ENCODE measurements around the gene BLVRA.

DNA sequence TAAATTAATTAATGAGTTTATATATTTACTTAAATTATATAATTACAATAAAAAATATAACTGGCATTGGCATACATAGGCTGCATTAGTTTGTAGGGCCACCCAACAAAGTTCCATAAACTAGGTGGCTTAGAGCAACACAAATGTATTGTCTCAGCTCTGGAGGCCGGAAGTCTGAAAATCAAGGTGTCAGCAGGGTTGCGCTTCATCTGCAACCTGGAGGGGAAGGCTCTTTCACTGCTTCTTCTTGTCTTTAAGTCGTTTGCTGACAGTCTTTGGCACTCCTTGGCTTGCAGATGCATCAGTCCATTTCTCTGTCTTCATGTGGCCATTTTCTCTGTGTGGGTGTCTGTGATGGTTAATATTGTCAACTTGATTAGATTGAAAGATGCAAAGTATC, 6.1 kb upstream of the BLVRA start:
- TF ChIP-seq EZH2 (IDR thresholded peaks at IDR 0.05; ENCODE audit: low read length, missing control alignments) (no peak), CTCF (conservative IDR thresholded peaks at IDR 0.05 in 1 of 2, IDR thresholded peaks at IDR 0.05 in 1 of 2; ENCODE audit: low read depth in 1 of 2, low read length in 2 of 2) (no peak)
